ENCODE data around the gene SLC25A2. TPM values are rescaled to one million over a fixed set of nuclear protein-coding genes. Genes with fewer than 3 reads are reported as not detected.
A peak's percentile ranks its signal among the peaks of the same experiment; 100 is the strongest.
"Not testable (repeated sequence)": the region's sequence is repeated elsewhere in the genome, so short reads cannot be mapped to it uniquely, and the experiment has no call there.

Gene SLC25A2
- total RNA-seq, 1 donor from 2014 or later: 0.52 TPM

DNA sequence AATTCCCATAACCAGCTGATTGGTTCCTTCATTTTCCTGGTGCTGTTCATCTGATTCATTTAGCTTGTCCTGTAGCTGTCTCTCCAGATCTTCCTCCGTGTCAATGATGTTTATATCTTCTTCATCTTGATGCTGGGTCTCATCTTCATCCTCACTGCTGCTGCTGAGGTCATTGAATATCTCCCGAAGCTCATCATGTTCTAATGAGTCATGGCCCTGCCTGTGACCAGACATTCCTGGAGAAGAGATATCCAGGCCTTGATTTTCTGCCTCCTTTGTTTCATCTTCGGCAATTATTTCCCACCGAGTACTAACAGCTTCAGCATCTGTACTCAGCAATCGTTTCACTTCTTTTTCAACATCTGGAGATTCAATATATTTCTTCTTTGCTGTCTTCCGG lies 15.4 kb upstream of the SLC25A2 start:
- Histone ChIP-seq H3K9me3 (ENCODE audit: control insufficient read depth in 3 of 3, low read length in 3 of 3) (peaks cover 2 to 19% (median 8%) of the 10 kb centered on the region in 3 donors), H3K9ac (ENCODE audit: low read depth in 1 of 3, low read length in 3 of 3) (no peak overlapping the region), H3K27me3 (ENCODE audit: control insufficient read depth in 3 of 3, insufficient read depth in 3 of 3, low read length in 3 of 3) (no peaks in the 10 kb centered on the region), H3K27ac (ENCODE audit: low read depth, low read length) (peak overlapping the region; percentile 98), H3K36me3 (ENCODE audit: control insufficient read depth in 3 of 3, insufficient read depth in 3 of 3, low read length in 3 of 3) (peaks cover 15 to 27% (median 19%) of the 10 kb centered on the region in 3 donors), H3K4me1 (ENCODE audit: control insufficient read depth in 3 of 3, insufficient read depth in 3 of 3, low read length in 3 of 3) (peaks cover 4 to 28% (median 14%) of the 10 kb centered on the region in 3 donors), H3K4me3 (ENCODE audit: low read length in 3 of 3) (peak overlapping the region; percentile 93 to 99 (median 96))

DNA sequence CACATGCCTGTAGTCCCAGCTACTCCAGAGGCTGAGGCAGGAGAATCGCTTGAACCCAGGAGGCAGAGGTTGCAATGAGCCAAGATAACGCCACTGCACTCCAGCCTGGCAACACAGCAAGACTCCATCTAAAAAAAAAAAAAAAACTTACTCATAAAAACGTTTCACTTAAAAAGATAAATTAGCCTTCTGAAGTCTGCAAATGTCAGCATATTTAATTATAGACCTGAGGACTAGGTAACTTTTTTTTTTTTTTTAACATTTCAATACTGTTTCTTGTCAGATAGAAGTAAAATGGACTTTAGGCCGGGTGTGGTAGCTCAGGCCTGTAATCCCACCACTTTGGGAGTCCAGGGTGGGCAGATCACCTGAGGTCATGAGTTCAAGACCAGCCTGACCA lies 13.1 kb upstream of the SLC25A2 start:
- Histone ChIP-seq H3K4me1 (ENCODE audit: control insufficient read depth in 3 of 3, insufficient read depth in 3 of 3, low read length in 3 of 3) (peaks cover 4 to 28% (median 14%) of the 10 kb centered on the region in 3 donors), H3K9me3 (ENCODE audit: control insufficient read depth in 3 of 3, low read length in 3 of 3) (peaks cover 2 to 21% (median 8%) of the 10 kb centered on the region in 3 donors), H3K36me3 (ENCODE audit: control insufficient read depth in 3 of 3, insufficient read depth in 3 of 3, low read length in 3 of 3) (peaks cover 15 to 27% (median 19%) of the 10 kb centered on the region in 3 donors)
- not testable (repeated sequence) for H3K27ac ChIP-seq (ENCODE audit: low read depth, low read length); H3K9ac ChIP-seq (ENCODE audit: low read depth in 1 of 3, low read length in 3 of 3); H3K27me3 ChIP-seq (ENCODE audit: control insufficient read depth in 3 of 3, insufficient read depth in 3 of 3, low read length in 3 of 3); H3K4me3 ChIP-seq (ENCODE audit: low read length in 3 of 3)

DNA sequence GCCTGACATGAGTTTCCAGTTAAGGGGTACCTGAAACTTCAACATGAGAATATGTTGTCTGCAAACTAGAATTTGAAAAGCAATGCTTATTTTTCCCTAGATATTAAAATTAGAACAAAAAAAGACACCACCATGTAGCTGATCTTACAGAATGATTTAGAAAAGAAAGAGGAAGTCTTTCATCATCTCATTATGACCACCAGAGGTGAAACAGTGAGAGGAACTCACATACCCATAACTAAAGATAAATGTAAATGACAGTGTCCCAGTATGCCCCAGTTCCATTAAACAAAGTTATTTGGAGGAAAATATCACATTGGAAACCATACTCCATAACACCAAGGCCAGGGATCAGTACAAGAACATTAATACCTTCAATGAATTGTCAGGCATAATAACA lies 9.9 kb upstream of the SLC25A2 start:
- Histone ChIP-seq H3K36me3 (ENCODE audit: control insufficient read depth in 3 of 3, insufficient read depth in 3 of 3, low read length in 3 of 3) (peaks cover 7 to 16% (median 10%) of the 10 kb centered on the region in 3 donors), H3K27ac (ENCODE audit: low read depth, low read length) (no peak overlapping the region), H3K4me3 (ENCODE audit: low read length in 3 of 3) (no peak overlapping the region), H3K4me1 (ENCODE audit: control insufficient read depth in 3 of 3, insufficient read depth in 3 of 3, low read length in 3 of 3) (peaks cover 4 to 7% (median 4%) of the 10 kb centered on the region in 3 donors), H3K9ac (ENCODE audit: low read depth in 1 of 3, low read length in 3 of 3) (no peak overlapping the region), H3K9me3 (ENCODE audit: control insufficient read depth in 3 of 3, low read length in 3 of 3) (peaks cover 0 to 10% (median 8%) of the 10 kb centered on the region in 3 donors), H3K27me3 (ENCODE audit: control insufficient read depth in 3 of 3, insufficient read depth in 3 of 3, low read length in 3 of 3) (no peaks in the 10 kb centered on the region)

DNA sequence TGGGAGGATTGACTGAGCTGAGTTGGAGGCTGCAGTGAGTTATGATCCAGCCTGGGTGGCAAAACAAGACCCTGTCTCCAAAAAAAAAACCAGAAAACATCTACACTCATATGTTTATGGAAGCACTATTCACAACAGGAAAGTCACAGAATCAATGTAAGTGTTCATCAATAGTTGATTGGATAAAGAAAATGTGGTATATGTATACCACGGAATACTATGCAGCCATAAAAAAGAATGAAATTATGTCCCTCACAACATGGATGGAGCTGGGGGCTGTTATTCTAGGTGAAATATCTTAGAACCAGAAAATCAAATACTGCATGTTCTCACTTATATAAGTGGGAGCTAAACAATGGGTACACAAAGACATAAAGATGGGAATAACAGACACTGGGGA lies 2.8 kb upstream of the SLC25A2 start:
- H3K27me3 ChIP-seq (ENCODE audit: control insufficient read depth in 3 of 3, insufficient read depth in 3 of 3, low read length in 3 of 3): no peaks in the 10 kb centered on the region
- peaks cover 0 to 2% (median 0%) of the 10 kb centered on the region in 3 donors for H3K36me3 ChIP-seq (ENCODE audit: control insufficient read depth in 3 of 3, insufficient read depth in 3 of 3, low read length in 3 of 3)
- H3K9ac ChIP-seq (ENCODE audit: low read depth in 1 of 3, low read length in 3 of 3): no peak overlapping the region
- peak overlapping the region in 1 of 3 donors; percentile 13 for H3K4me3 ChIP-seq (ENCODE audit: low read length in 3 of 3)
- no peak overlapping the region for H3K27ac ChIP-seq (ENCODE audit: low read depth, low read length)
- H3K9me3 ChIP-seq (ENCODE audit: control insufficient read depth in 3 of 3, low read length in 3 of 3): peaks cover 9 to 20% (median 18%) of the 10 kb centered on the region in 3 donors
- no peaks in the 10 kb centered on the region for H3K4me1 ChIP-seq (ENCODE audit: control insufficient read depth in 3 of 3, insufficient read depth in 3 of 3, low read length in 3 of 3)

DNA sequence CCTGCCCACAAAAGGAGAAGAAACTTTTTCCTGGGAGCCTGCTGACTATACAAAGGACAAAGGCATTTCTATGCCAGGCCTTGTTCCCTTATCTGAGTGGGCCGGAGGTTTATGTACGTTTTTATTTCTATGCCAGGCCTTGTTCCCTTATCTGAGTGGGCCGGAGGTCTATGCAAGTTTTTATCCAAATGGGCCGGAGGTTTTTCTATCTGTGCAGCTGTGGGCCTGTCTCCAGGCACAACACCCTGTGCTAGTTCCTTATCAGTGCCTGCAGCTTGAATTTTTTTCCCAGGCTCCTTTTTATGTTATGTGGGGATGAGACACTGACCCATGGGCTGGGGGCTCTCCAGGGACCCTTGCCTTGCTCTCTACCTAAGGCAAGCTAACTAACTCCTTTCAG lies 5.5 kb downstream of the SLC25A2 start:
- H3K9me3 ChIP-seq (ENCODE audit: control insufficient read depth in 3 of 3, low read length in 3 of 3): peaks cover 4 to 24% (median 6%) of the 10 kb centered on the region in 3 donors
- H3K9ac ChIP-seq (ENCODE audit: low read depth in 1 of 3, low read length in 3 of 3): no peak overlapping the region
- H3K4me3 ChIP-seq (ENCODE audit: low read length in 3 of 3): peak overlapping the region in 1 of 3 donors; percentile 10
- no peaks in the 10 kb centered on the region for H3K4me1 ChIP-seq (ENCODE audit: control insufficient read depth in 3 of 3, insufficient read depth in 3 of 3, low read length in 3 of 3)
- H3K27ac ChIP-seq (ENCODE audit: low read depth, low read length): no peak overlapping the region
- no peaks in the 10 kb centered on the region for H3K27me3 ChIP-seq (ENCODE audit: control insufficient read depth in 3 of 3, insufficient read depth in 3 of 3, low read length in 3 of 3)
- H3K36me3 ChIP-seq (ENCODE audit: control insufficient read depth in 3 of 3, insufficient read depth in 3 of 3, low read length in 3 of 3): peaks cover 0 to 3% (median 0%) of the 10 kb centered on the region in 3 donors

- Histone ChIP-seq H3K36me3 (ENCODE audit: control insufficient read depth in 3 of 3, insufficient read depth in 3 of 3, low read length in 3 of 3) (no peaks in the 10 kb centered on the region), H3K9me3 (ENCODE audit: control insufficient read depth in 3 of 3, low read length in 3 of 3) (peaks cover 10 to 60% (median 27%) of the 10 kb centered on the region in 3 donors), H3K9ac (ENCODE audit: low read depth in 1 of 3, low read length in 3 of 3) (no peak overlapping the region), H3K4me1 (ENCODE audit: control insufficient read depth in 3 of 3, insufficient read depth in 3 of 3, low read length in 3 of 3) (no peaks in the 10 kb centered on the region), H3K4me3 (ENCODE audit: low read length in 3 of 3) (peak overlapping the region in 1 of 3 donors; percentile 7), H3K27me3 (ENCODE audit: control insufficient read depth in 3 of 3, insufficient read depth in 3 of 3, low read length in 3 of 3) (no peaks in the 10 kb centered on the region), H3K27ac (ENCODE audit: low read depth, low read length) (no peak overlapping the region)
These were observed 30.9 kb downstream of the SLC25A2 start for GRCh38 chr5:141272906-141273305.

- Histone ChIP-seq H3K9me3 (ENCODE audit: control insufficient read depth in 3 of 3, low read length in 3 of 3) (peaks cover 14 to 71% (median 38%) of the 10 kb centered on the region in 3 donors), H3K27me3 (ENCODE audit: control insufficient read depth in 3 of 3, insufficient read depth in 3 of 3, low read length in 3 of 3) (no peaks in the 10 kb centered on the region)
These were observed 34.7 kb downstream of the SLC25A2 start for GRCh38 chr5:141269195-141269594.

DNA sequence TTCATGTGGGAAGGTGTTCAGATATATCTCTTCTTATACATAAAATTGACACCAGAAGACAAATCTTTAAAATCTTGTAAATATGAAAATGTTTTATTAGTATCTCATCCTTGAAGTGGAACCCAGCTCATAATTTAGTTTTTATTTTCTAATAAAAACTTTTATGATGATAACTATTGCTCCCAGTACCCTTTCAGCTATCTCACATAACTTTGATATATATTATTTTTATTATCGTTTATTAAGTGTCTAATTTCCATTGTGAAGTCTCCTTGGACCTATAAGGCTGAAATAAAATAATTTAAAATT lies 42.7 kb downstream of the SLC25A2 start:
- Histone ChIP-seq H3K27me3 (ENCODE audit: control insufficient read depth in 3 of 3, insufficient read depth in 3 of 3, low read length in 3 of 3) (no peaks in the 10 kb centered on the region), H3K4me3 (ENCODE audit: low read length in 3 of 3) (no peak overlapping the region), H3K9ac (ENCODE audit: low read depth in 1 of 3, low read length in 3 of 3) (no peak overlapping the region), H3K36me3 (ENCODE audit: control insufficient read depth in 3 of 3, insufficient read depth in 3 of 3, low read length in 3 of 3) (peaks cover 0 to 5% (median 0%) of the 10 kb centered on the region in 3 donors), H3K4me1 (ENCODE audit: control insufficient read depth in 3 of 3, insufficient read depth in 3 of 3, low read length in 3 of 3) (no peaks in the 10 kb centered on the region), H3K27ac (ENCODE audit: low read depth, low read length) (no peak overlapping the region), H3K9me3 (ENCODE audit: control insufficient read depth in 3 of 3, low read length in 3 of 3) (peaks cover 48 to 73% (median 55%) of the 10 kb centered on the region in 3 donors)

More at GRCh38 chr5:141269195-141269594, 34.7 kb downstream of the SLC25A2 start:
- Histone ChIP-seq H3K4me1 (ENCODE audit: control insufficient read depth in 3 of 3, insufficient read depth in 3 of 3, low read length in 3 of 3) (no peaks in the 10 kb centered on the region), H3K27ac (ENCODE audit: low read depth, low read length) (no peak overlapping the region), H3K4me3 (ENCODE audit: low read length in 3 of 3) (peak overlapping the region in 1 of 3 donors; percentile 25), H3K9ac (ENCODE audit: low read depth in 1 of 3, low read length in 3 of 3) (no peak overlapping the region), H3K36me3 (ENCODE audit: control insufficient read depth in 3 of 3, insufficient read depth in 3 of 3, low read length in 3 of 3) (peaks cover 0 to 5% (median 0%) of the 10 kb centered on the region in 3 donors)

DNA sequence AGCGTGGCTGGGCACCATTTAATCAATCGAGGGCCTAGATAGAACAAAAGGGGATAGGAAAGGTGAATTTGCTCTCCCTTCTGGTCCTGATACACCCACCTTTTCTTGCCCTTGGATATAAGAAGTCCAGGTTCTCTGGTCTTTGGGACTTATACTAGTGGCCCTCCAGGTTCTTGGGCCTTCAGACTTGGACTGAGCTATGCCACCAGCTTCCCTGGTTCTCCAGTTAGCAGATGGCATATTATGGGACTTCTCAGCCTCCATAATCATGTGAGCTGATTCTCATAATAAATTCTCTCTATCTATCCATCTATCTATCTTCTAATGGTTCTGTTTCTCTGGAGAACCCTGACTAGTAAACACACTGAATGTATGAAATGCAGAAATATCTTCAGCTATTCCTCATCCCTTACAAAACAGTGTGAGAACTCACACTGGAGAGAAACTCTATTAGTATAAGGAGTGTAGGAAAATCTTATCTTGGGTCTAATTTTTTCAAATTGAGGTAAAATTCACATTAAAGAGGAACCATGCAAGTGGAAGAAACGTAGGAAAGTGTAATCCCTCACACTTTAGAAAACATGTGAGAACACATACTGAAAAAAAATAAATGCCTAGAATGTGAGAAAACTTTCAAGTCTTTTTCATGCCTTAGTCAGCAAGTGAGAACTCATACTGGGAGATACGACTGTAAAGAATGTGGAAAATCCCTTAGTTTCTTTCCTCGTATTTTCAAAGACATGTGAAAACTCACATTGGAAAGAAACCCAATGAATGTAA lies 43.2 kb downstream of the SLC25A2 start:
- H3K9me3 ChIP-seq (ENCODE audit: control insufficient read depth in 3 of 3, low read length in 3 of 3): peaks cover 46 to 71% (median 50%) of the 10 kb centered on the region in 3 donors
- H3K27ac ChIP-seq (ENCODE audit: low read depth, low read length): no peak overlapping the region
- H3K4me3 ChIP-seq (ENCODE audit: low read length in 3 of 3): peak overlapping the region in 2 of 3 donors; percentile 6 to 49
- peaks cover 0 to under 1% (median 0%) of the 10 kb centered on the region in 3 donors for H3K36me3 ChIP-seq (ENCODE audit: control insufficient read depth in 3 of 3, insufficient read depth in 3 of 3, low read length in 3 of 3)
- no peaks in the 10 kb centered on the region for H3K27me3 ChIP-seq (ENCODE audit: control insufficient read depth in 3 of 3, insufficient read depth in 3 of 3, low read length in 3 of 3)
- H3K9ac ChIP-seq (ENCODE audit: low read depth in 1 of 3, low read length in 3 of 3): no peak overlapping the region
- no peaks in the 10 kb centered on the region for H3K4me1 ChIP-seq (ENCODE audit: control insufficient read depth in 3 of 3, insufficient read depth in 3 of 3, low read length in 3 of 3)

- H3K9ac ChIP-seq (ENCODE audit: low read depth in 1 of 3, low read length in 3 of 3): no peak overlapping the region
- H3K9me3 ChIP-seq (ENCODE audit: control insufficient read depth in 3 of 3, low read length in 3 of 3): peaks cover 43 to 75% (median 50%) of the 10 kb centered on the region in 3 donors
- H3K27ac ChIP-seq (ENCODE audit: low read depth, low read length): no peak overlapping the region
- no peaks in the 10 kb centered on the region for H3K27me3 ChIP-seq (ENCODE audit: control insufficient read depth in 3 of 3, insufficient read depth in 3 of 3, low read length in 3 of 3)
- no peaks in the 10 kb centered on the region for H3K4me1 ChIP-seq (ENCODE audit: control insufficient read depth in 3 of 3, insufficient read depth in 3 of 3, low read length in 3 of 3)
- no peaks in the 10 kb centered on the region for H3K36me3 ChIP-seq (ENCODE audit: control insufficient read depth in 3 of 3, insufficient read depth in 3 of 3, low read length in 3 of 3)
- H3K4me3 ChIP-seq (ENCODE audit: low read length in 3 of 3): peak overlapping the region in 1 of 3 donors; percentile 32
These were observed 44.9 kb downstream of the SLC25A2 start for GRCh38 chr5:141258948-141259347.

Measured in skeletal muscle tissue (tissue), 4 donors.